Liver (tissue), 3 donors: ENCODE data around the gene ST3GAL3.

Source experiments
- ATF3 ChIP-seq: IDR thresholded peaks from 2 replicates; pipeline ENCODE4 v1.6.1; 2016; ENCODE audit warnings: antibody characterized with exemption
- CTCF ChIP-seq: fragments of 150-350 bp; IDR thresholded peaks from 2 replicates; pipeline ENCODE4 v1.5.1; 2017; ENCODE audit warnings: improper control_type of control experiment, low read depth, low read length; ENCODE audit not compliant: missing input control
- EGR1 ChIP-seq, 2 donors: IDR thresholded peaks; 2 replicates each; pipeline ENCODE4 v1.6.1; 2016 to 2018; ENCODE audit warnings: antibody characterized with exemption in 2 of 2, low read depth in 2 of 2
- HNF4G ChIP-seq: IDR thresholded peaks from 2 replicates; pipeline ENCODE4 v1.6.1; 2016; ENCODE audit warnings: antibody characterized with exemption
- MAX ChIP-seq: IDR thresholded peaks from 2 replicates; pipeline ENCODE4 v1.6.1; 2016; ENCODE audit warnings: antibody characterized with exemption
- REST ChIP-seq: IDR thresholded peaks from 2 replicates; pipeline ENCODE4 v1.6.1; 2016; ENCODE audit warnings: antibody characterized with exemption, mild to moderate bottlenecking
- SP1 ChIP-seq: IDR thresholded peaks from 2 replicates; pipeline ENCODE4 v1.6.1; 2018; ENCODE audit warnings: antibody characterized with exemption, mild to moderate bottlenecking
- donor health status: healthy.
- donor health status: healthy.

- TF ChIP-seq CTCF: no peak
- TF ChIP-seq ATF3: no peak
- no peak for TF ChIP-seq HNF4G
- TF ChIP-seq EGR1 (IDR thresholded peaks at IDR 0.05; ENCODE audit: low read depth in 2 of 2): no peak
- no peak for TF ChIP-seq REST
- TF ChIP-seq MAX: no peak
- TF ChIP-seq SP1: no peak
Measured at GRCh38 chr1:43819357-43819756, 112.0 kb downstream of the ST3GAL3 start.
